HepG2 (cell line): ENCODE results near the gene C1orf115. TPM values are rescaled to one million over a fixed set of nuclear protein-coding genes. Genes with fewer than 3 reads are reported as not detected.

Source experiments
- ATAC-seq: fragments of 200-7000 bp; cut with Tn5 transposase; 3 replicates; pipeline ENCODE4 v1.9.1; 2020; ENCODE audit warnings: mild to moderate bottlenecking, moderate library complexity
- BruUV-seq: library from RNA; stranded (reverse); fragments of 400-500 nt; replicated peaks from 2 replicates; lab custom pipeline; 2021; lab: Mats Ljungman, UMichigan
- CTCF ChIA-PET: fragments of 300-600 bp; formaldehyde crosslinking; extraction: SDS; loops from one replicate; lab custom pipeline; 2021; ENCODE audit warnings: low total read pairs, inconsistent platforms, low intra/inter-chr PET ratio; lab: Yijun Ruan, JAX
- POLR2A ChIA-PET: fragments of 350-600 bp; sonication (Branson Sonifier 250); formaldehyde crosslinking; loops from one replicate; lab custom pipeline; 2020; ENCODE audit warnings: antibody characterized with exemption, inconsistent platforms; lab: Yijun Ruan, JAX
- DNase-seq: peaks from one replicate; pipeline ENCODE4 v3.0.0-alpha.2; 2015; ENCODE audit warnings: low spot score
- FAIRE-seq: peaks from 3 replicates; lab custom pipeline; 2011; peaks lifted over from hg19 to GRCh38; lab: Jason Lieb, UNC
- H2AFZ ChIP-seq: one replicate; pipeline ENCODE4 v1.6.1; 2011; ENCODE audit warnings: low read length, inconsistent platforms
- H3K27ac ChIP-seq: fragments of 300-600 bp; 3 replicates; pipeline ENCODE4 v1.8.0; 2011; ENCODE audit warnings: mixed run types, mild to moderate bottlenecking, mixed read lengths, low read length, inconsistent platforms; ENCODE audit not compliant: insufficient read depth; ENCODE audit errors: extremely low read length
- H3K27me3 ChIP-seq, 2 experiments: fragments of 200-600 bp in 1 of 2; 2 replicates in 1 of 2; 3 replicates in 1 of 2; pipeline versions ENCODE4 v1.6.0 to v1.8.0; 2011; ENCODE audit warnings: low read length in 2 of 2, mild to moderate bottlenecking in 2 of 2, moderate library complexity in 2 of 2, inconsistent platforms in 1 of 2; ENCODE audit not compliant: insufficient read depth in 2 of 2, control insufficient read depth in 1 of 2
- H3K36me3 ChIP-seq, 2 experiments: fragments of 200-600 bp in 1 of 2; replicated peaks in 1 of 2; 2 replicates in 1 of 2; 3 replicates in 1 of 2; pipeline versions ENCODE4 v1.5.1 to v1.8.0; 2011; ENCODE audit warnings: low read length in 2 of 2, inconsistent platforms in 1 of 2; ENCODE audit not compliant: insufficient read depth in 2 of 2, control insufficient read depth in 1 of 2
- H3K4me1 ChIP-seq: 2 replicates; pipeline ENCODE4 v1.5.1; 2012; ENCODE audit warnings: low read length, inconsistent platforms; ENCODE audit not compliant: insufficient read depth
- H3K4me2 ChIP-seq: 2 replicates; pipeline ENCODE4 v1.6.0; 2011; ENCODE audit warnings: low read depth, low read length, inconsistent platforms
- H3K4me3 ChIP-seq, 3 experiments: fragments of 200-600 bp in 1 of 3; sonication (generic), shearing (Covaris generic) in 1 of 3; replicated peaks in 1 of 3; 2 replicates each; pipeline ENCODE4 v1.5.1; 2011 to 2016; ENCODE audit warnings: low read length in 3 of 3, inconsistent platforms in 2 of 3, low read depth in 2 of 3, mild to moderate bottlenecking in 2 of 3, control low read depth in 1 of 3, mixed read lengths in 1 of 3; ENCODE audit not compliant: insufficient read depth in 1 of 3
- H3K79me2 ChIP-seq: one replicate; pipeline ENCODE4 v1.6.1; 2011; ENCODE audit warnings: low read length, inconsistent platforms; ENCODE audit not compliant: insufficient read depth
- H3K9ac ChIP-seq: 2 replicates; pipeline ENCODE4 v1.6.0; 2011; ENCODE audit warnings: mild to moderate bottlenecking, low read depth, low read length, inconsistent platforms; ENCODE audit not compliant: insufficient read depth
- H3K9me3 ChIP-seq: 2 replicates; pipeline ENCODE4 v1.5.1; 2012; ENCODE audit warnings: mild to moderate bottlenecking, low read length
- H4K20me1 ChIP-seq: 2 replicates; pipeline ENCODE4 v1.6.0; 2011; ENCODE audit warnings: inconsistent platforms, mild to moderate bottlenecking, low read length, moderate library complexity; ENCODE audit not compliant: insufficient read depth
- CBX1 ChIP-seq: IDR thresholded peaks from one replicate; pipeline ENCODE4 v1.6.1; 2016; ENCODE audit warnings: antibody characterized with exemption, low read depth
- HNF1B ChIP-seq: sonication (generic); formaldehyde crosslinking; IDR thresholded peaks from 2 replicates; pipeline ENCODE4 v1.5.1; 2020; ENCODE audit warnings: mild to moderate bottlenecking, moderate library complexity, missing genetic modification reagents
- HOXD1 ChIP-seq: sonication (generic); formaldehyde crosslinking; IDR thresholded peaks from 2 replicates; pipeline ENCODE4 v1.5.0; 2020; ENCODE audit warnings: missing genetic modification reagents
- KDM5A ChIP-seq: fragments of 200-600 bp; sonication (generic); IDR thresholded peaks from 2 replicates; pipeline ENCODE4 v1.7.0; 2018; ENCODE audit warnings: antibody characterized with exemption, mild to moderate bottlenecking, low read length, borderline replicate concordance
- MTF2 ChIP-seq: sonication (generic); formaldehyde crosslinking; IDR thresholded peaks from 2 replicates; pipeline ENCODE4 v1.5.0; 2020; ENCODE audit warnings: missing genetic modification reagents, borderline replicate concordance
- PPARG ChIP-seq: conservative IDR thresholded peaks from 2 replicates; pipeline ENCODE4 v1.6.1; 2016; ENCODE audit warnings: missing biosample characterization, missing genetic modification reagents
- RAD21 ChIP-seq: fragments of 450-650 bp; formaldehyde crosslinking; IDR thresholded peaks from 2 replicates; pipeline ENCODE4 v1.5.0; 2020; ENCODE audit warnings: mild to moderate bottlenecking
- TAF1 ChIP-seq: sonication (generic); formaldehyde crosslinking; IDR thresholded peaks from 2 replicates; pipeline ENCODE4 v1.4.0; 2020; ENCODE audit warnings: missing genetic modification reagents
- TEAD3 ChIP-seq: optimal IDR thresholded peaks from 2 replicates; pipeline ENCODE3; 2016; ENCODE audit warnings: borderline replicate concordance
- TOPORS ChIP-seq: sonication (generic); formaldehyde crosslinking; IDR thresholded peaks from 2 replicates; pipeline ENCODE4 v1.8.0; 2023; ENCODE audit warnings: mild to moderate bottlenecking, missing genetic modification reagents
- ZFP1 ChIP-seq: IDR thresholded peaks from 2 replicates; pipeline ENCODE4 v1.6.1; 2016
- ZNF136 ChIP-seq: sonication (generic); formaldehyde crosslinking; IDR thresholded peaks from 2 replicates; pipeline ENCODE4 v1.8.1; 2022; ENCODE audit warnings: low read depth, mild to moderate bottlenecking, moderate library complexity, missing genetic modification reagents
- ZNF660 ChIP-seq: sonication (generic); formaldehyde crosslinking; IDR thresholded peaks from 2 replicates; pipeline ENCODE4 v1.5.1; 2020; ENCODE audit warnings: mild to moderate bottlenecking, low read depth, missing genetic modification reagents, borderline replicate concordance
- WGBS: methylation state at CpG from one replicate; pipeline ENCODE4 v1.1.6; 2017; ENCODE audit warnings: low lambda C conversion rate; 5-methylcytosine and 5-hydroxymethylcytosine counted together
- in situ Hi-C: cut with HindIII; loops from 2 replicates; pipeline ENCODE4 v1.10.0; 2017; ENCODE audit warnings: low pct_unique_long_range_greater_than_20kb; ENCODE audit not compliant: extremely low pct_ligation_motif_present
- intact Hi-C: fragments of 100-400 bp; cut with micrococcal nuclease; formaldehyde crosslinking; loops from one replicate; pipeline ENCODE4 v1.10.0; 2022; ENCODE audit not compliant: unreplicated experiment
- polyA plus RNA-seq, 8 experiments: library from polyadenylated mRNA; depleted of rRNA in 3 of 8; stranded (reverse) in 7 of 8; unstranded in 1 of 8; fragments of >200 nt; fragmentation: Illumina TruSeq in 4 of 8; extraction: Trizol in 4 of 8; gene quantifications; 2 replicates each; pipeline versions ENCODE4 v1.2.1 to v1.2.3, GENCODE V29; 2011 to 2016; ENCODE audit warnings: low read depth in 4 of 8, missing spikeins in 1 of 8, mixed read lengths in 1 of 8; ENCODE audit not compliant: insufficient read depth in 1 of 8
- total RNA-seq, 5 experiments: library from RNA; depleted of rRNA; stranded (reverse); fragments of >200 nt; fragmentation: Illumina TruSeq; extraction: Trizol; gene quantifications; 2 replicates each; pipeline ENCODE4 v1.2.3, GENCODE V29; 2016; ENCODE audit warnings: low read depth in 1 of 5
- TF ChIP-seq, protein P1 (sequence below), 2 experiments: sonication (generic) in 1 of 2; formaldehyde crosslinking in 1 of 2; IDR thresholded peaks; 2 replicates each; pipeline versions ENCODE4 v1.4.0 to v1.6.1; 2016 to 2020; ENCODE audit warnings: borderline replicate concordance in 1 of 2, low read depth in 1 of 2, mild to moderate bottlenecking in 1 of 2, missing genetic modification reagents in 1 of 2
- TF ChIP-seq, protein P2 (sequence below): IDR thresholded peaks from 2 replicates; pipeline ENCODE4 v1.6.1; 2012; ENCODE audit warnings: inconsistent platforms

C1orf115 gene
- total and polyA plus RNA-seq, 2 of the 13 experiments (the other 11 are each of a cell fraction or from before 2014, with no cell fraction given): 25.2 to 85.9 TPM

- no TSS peak for BruUV-seq
Observed at GRCh38 chr1:220707160-220707559, 17.0 kb downstream of the C1orf115 start.

GRCh38 chr1:220708244-220708643, 18.1 kb downstream of the C1orf115 start:
- Histone ChIP-seq H3K4me3 (no peak overlapping the region), H3K27me3 (no peaks in the 10 kb centered on the region), H3K79me2 (no peaks in the 10 kb centered on the region), H2AFZ (no peak overlapping the region), H3K36me3 (no peaks in the 10 kb centered on the region), H3K4me2 (no peak overlapping the region), H3K27ac (no peak overlapping the region), H4K20me1 (no peaks in the 10 kb centered on the region), H3K9me3 (no peaks in the 10 kb centered on the region), H3K4me1 (peaks cover 86% of the 10 kb centered on the region), H3K9ac (no peak overlapping the region)
- in situ Hi-C loops: no loop called here
- POLR2A ChIA-PET: interaction anchor here (0.6 to 2.3 kb wide), 4 partner anchors 9 to 79 kb away, joined by 3 to 7 read pairs (median 4); partner anchors contain the start of genes MTARC1 and MTARC2
- peak; percentile 24 for DNase-seq
- intact Hi-C loops: no loop called here
- peak; percentile 54 for FAIRE-seq
- CTCF ChIA-PET: no interaction called here
- BruUV-seq: no TSS peak
- WGBS: 28% methylated on average over 4 of the region's 4 CpGs
- no peak for ATAC-seq
- TF ChIP-seq, protein P1, sequence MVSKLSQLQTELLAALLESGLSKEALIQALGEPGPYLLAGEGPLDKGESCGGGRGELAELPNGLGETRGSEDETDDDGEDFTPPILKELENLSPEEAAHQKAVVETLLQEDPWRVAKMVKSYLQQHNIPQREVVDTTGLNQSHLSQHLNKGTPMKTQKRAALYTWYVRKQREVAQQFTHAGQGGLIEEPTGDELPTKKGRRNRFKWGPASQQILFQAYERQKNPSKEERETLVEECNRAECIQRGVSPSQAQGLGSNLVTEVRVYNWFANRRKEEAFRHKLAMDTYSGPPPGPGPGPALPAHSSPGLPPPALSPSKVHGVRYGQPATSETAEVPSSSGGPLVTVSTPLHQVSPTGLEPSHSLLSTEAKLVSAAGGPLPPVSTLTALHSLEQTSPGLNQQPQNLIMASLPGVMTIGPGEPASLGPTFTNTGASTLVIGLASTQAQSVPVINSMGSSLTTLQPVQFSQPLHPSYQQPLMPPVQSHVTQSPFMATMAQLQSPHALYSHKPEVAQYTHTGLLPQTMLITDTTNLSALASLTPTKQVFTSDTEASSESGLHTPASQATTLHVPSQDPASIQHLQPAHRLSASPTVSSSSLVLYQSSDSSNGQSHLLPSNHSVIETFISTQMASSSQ (IDR thresholded peaks at IDR 0.05; ENCODE audit: low read depth): peak; percentile 79
- TF ChIP-seq, protein P1 (CRISPR knock-in tag; IDR thresholded peaks at IDR 0.05; ENCODE audit: borderline replicate concordance): peak; percentile 68; the same call in 1 of the 2 replicates
- TF ChIP-seq HNF1B (0 out of 2 replicates have a peak, but pooled peaks have one; percentile 39), CBX1 (no peak), TEAD3 (CRISPR knock-in tag) (no peak), KDM5A (no peak)

More at GRCh38 chr1:220707160-220707559, 17.0 kb downstream of the C1orf115 start:
- 66% methylated on average over 7 of the region's 10 CpGs for WGBS
- Histone ChIP-seq H3K9ac (no peak overlapping the region), H3K79me2 (no peaks in the 10 kb centered on the region), H4K20me1 (no peaks in the 10 kb centered on the region), H3K9me3 (no peaks in the 10 kb centered on the region), H3K4me3 (no peak overlapping the region), H2AFZ (no peak overlapping the region), H3K27ac (no peak overlapping the region), H3K4me1 (peaks cover 87% of the 10 kb centered on the region), H3K36me3 (no peaks in the 10 kb centered on the region), H3K27me3 (no peaks in the 10 kb centered on the region), H3K4me2 (no peak overlapping the region)
- CTCF ChIA-PET: no interaction called here
- in situ Hi-C loops: no loop called here
- FAIRE-seq (no peak), DNase-seq (no peak), ATAC-seq (no peak; the same call in 2 of the 3 replicates)
- POLR2A ChIA-PET: no interaction called here
- intact Hi-C loops: no loop called here
- no peak for TF ChIP-seq HOXD1 (CRISPR knock-in tag)
- TF ChIP-seq MTF2 (CRISPR knock-in tag): no peak
- TF ChIP-seq ZNF136: no peak
- TF ChIP-seq, protein P2, sequence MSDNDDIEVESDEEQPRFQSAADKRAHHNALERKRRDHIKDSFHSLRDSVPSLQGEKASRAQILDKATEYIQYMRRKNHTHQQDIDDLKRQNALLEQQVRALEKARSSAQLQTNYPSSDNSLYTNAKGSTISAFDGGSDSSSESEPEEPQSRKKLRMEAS: no peak
- TF ChIP-seq ZNF660 (CRISPR knock-in tag): no peak
- TF ChIP-seq ZFP1 (CRISPR knock-in tag): no peak
- TF ChIP-seq TOPORS (CRISPR knock-in tag): no peak
- TF ChIP-seq RAD21: no peak
- TF ChIP-seq TAF1 (CRISPR knock-in tag): no peak
- no peak for TF ChIP-seq PPARG (CRISPR knock-in tag)
